GM21367 (cell line): ENCODE results near the gene TEKTIP1.
"Not testable (repeated sequence)": the region's sequence is repeated elsewhere in the genome, so short reads cannot be mapped to it uniquely, and the experiment has no call there.

Experiments used
- ATAC-seq: cut with Tn5 transposase; IDR thresholded peaks from one replicate; pipeline ENCODE4 v1.9.1; 2021; ENCODE audit not compliant: unreplicated experiment

The TEKTIP1 gene

DNA sequence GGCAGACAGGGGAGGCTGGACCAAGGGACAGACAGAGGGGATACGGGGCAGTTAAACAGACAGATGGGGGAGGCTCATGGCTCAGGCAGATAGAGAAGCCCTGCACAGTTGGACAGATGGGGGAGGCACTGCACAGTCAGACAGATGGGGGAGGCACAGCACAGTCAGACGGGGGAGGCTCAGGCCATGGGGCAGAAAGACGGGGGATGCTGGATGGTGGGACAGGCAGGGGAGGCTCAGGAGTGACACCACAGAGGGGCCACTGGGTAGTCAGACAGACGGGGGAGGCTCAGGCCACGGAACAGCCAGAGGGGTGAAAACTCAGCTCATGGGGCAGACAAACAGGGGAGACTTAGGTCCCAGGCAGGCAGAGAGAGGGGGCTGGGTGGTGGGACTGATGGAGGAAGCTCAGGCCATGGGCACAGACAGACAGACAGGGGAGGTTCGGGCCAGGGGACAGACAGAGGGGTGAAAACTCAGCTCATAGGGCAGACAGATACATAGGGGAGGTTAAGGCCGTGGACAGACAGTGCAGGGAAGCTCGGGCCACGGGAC is 17.5 kb downstream of the TEKTIP1 start:
- ATAC-seq, result no peak

DNA sequence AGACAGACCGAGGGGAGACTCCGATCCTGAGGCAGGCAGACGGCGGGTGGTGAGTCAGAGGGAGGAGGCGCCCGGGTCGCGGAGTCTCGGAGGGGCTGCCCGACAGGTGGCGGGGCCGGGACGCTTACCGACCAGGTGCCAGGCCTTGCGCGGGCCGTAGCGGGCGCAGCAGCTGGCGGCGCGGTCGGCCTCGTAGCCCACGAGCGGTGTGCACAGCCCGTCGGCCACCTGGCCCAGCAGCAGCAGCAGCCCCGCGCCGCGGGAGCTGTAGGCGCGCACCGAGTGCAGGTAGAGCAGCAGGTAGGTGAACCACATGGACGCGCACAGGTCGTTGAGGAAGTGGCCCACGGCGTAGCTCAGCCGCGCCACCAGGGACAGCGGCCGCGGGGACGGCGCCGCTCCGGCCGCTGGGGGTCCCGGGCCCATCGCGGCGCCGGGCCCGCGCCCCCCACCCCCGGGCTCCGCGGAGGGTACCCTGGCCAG is 18.0 kb downstream of the TEKTIP1 start:
- ATAC-seq, result peak; percentile 17

DNA sequence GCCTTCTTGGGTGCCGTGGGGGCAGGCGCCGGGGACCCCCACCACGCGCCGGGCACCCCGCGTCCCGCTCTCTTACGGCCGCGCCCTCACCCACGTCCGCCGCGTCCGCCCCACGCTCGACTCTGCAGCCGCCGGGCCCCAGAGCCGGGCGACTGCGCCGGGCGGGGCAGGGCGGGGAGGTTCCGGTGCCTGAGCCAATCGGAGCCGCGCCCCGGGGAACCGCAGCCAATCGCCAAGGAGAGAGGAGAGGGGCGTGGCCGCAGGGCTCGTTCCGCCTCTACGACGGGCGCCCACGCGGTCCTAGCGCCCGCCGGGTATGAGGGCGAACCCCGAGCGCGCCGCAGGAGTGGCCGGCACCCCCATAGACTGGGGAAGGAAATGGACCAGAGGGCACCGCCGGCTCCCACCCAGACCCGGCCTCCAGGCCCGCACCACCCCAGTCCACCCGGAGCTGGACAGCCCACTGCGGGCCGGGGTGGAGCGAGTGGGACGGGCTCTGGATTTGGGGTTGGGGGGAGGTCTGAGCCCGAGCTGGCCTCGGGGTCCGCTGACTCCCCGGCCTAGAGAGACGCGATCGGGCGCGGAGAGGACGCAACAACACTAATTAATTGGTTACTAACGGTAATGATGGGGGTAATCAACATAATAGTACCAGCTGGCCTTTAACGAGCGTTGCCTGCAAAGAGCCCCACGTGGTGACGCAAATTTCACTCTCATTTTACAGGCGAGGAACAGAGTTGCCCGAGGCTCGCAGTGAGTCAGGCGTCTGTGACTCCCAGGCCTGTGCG is 18.7 kb downstream of the TEKTIP1 start, which contains the start of gene MFSD12:
MFSD12 (minus strand) TSS at position 126 of the 788 bp plus-strand sequence. CDS start 183 bp downstream, outside the sequence.
- peak; percentile 69 for ATAC-seq

DNA sequence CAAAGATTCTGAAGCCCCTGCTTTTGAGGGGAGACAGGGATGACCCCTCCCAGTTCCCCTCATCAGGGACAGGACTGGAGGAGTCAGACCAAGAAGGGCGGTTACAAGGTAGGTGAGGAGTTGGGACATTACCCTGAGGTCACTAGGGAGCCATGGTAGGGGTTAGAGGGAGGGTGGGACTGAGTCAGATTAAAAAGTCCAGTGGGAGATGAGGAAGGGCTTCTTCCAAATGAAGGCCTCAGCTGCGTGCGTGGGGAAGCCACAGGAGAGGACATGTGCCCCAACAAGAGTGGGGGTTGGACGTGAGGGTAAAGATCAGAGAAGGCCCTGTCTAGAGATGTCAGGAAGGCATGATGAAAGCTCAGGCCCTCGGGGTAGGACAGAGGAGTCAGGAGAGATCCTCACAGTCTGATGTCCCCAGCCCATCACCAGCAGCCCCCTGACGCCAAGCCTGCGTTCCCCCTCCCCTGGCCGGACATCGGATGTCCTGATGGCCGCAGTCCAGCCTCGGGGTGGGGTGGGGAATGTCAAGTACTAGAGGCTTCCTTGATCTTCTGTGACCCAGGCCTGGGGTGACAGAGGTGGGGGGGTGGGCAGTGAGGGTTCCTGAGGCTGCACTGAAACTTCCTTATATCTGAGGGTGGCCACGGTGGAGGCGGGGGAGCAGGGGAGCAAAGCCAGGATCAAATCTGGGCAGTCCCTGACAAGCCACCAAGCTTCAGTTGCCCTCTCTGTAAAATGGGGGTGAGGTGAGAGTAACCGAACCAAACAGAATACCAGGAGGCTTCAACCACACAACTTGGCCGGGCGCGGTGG is 24.9 kb downstream of the TEKTIP1 start:
- no peak for ATAC-seq

DNA sequence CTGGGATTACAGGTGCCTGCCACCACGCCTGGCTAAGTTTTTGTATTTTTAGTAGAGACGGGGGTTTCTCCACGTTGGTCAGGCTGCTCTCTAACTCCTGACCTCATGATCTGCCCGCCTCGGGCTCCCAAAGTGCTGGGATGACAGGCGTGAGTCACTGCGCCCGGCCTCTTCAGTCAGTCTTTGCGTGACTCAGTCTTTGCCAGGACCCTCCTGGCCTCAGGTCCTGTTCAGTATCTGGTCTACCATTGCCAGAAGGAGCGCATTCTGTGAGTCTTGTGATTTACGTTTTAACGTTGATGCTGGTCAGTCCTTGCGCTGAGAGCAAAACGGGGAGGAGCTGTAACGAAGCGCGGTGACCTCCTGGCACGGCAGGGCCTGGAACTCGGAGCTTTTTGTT is 26.2 kb downstream of the TEKTIP1 start:
- ATAC-seq, result no peak

DNA sequence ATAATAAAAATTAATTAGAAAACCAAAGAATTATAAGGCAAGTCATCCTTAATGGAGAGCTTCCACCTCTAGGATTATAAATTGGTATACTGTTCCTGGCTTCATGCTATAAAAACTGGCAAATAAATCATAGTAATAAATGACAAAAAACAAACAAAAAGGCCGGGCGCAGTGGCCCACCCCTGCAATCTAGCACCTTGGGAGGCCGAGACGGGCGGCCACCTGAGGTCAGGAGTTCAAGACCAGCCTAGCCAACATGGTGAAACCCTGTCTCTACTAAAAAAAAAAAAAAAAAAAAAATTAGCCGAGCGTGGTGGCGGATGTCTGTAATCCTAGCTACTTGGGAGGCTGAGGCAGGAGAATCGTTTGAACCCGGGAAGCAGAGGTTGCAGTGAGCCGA is 31.1 kb downstream of the TEKTIP1 start:
- ATAC-seq, result not testable (repeated sequence)

DNA sequence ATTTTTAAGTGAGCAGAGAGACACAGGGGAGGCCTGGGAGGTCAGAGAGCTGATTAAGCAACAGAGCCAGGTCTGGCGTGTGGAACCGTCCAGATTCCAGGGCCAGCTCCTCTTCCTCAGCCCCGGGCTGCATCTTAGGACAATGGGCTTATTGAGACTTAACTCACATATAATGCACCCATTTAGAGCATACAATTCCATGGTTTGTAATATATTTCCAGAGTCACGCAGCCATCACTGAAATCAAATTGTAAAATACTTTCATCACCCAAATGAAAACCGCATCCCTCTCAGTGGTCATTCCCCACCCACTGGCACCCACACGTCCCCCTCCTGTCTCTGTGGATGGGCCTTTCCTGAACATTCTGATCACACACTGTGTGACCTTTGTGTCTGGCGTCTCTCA is 31.6 kb downstream of the TEKTIP1 start:
- ATAC-seq, result no peak

DNA sequence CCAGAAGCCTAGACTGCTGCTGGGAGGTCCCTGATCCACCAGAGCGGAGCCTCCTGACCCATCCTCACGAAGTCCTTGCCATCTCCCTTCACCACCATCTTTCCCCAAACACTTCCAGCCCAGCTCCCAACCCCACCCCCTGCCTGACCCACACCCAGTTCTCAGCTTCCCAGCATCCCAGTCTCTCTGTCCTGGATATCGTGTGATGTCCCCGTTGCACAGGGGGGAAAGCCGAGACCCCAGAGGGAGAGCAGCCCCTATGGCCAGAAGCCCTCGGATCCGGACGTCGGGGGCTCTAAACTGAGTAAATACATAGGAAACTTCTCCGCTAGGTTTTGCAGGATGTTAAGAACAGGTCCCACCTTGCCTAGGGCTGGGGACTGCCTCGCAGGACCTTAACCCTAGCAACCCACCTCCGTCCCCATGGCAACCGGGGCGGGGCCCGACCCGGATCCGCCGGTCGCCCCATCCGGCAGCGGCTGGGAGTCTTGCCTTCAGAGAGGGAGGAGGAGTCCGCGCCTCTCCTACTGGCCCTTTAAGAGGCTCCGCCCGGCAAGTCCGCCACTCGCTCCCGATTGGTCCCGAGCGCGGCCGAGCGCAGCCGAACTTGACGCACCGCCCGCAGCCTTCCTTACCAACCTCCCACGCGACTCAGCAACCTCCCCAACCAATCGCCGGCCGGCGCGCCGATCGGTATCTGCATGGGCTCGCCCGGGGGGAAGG is 33.3 kb downstream of the TEKTIP1 start:
- peak; percentile 79 for ATAC-seq

DNA sequence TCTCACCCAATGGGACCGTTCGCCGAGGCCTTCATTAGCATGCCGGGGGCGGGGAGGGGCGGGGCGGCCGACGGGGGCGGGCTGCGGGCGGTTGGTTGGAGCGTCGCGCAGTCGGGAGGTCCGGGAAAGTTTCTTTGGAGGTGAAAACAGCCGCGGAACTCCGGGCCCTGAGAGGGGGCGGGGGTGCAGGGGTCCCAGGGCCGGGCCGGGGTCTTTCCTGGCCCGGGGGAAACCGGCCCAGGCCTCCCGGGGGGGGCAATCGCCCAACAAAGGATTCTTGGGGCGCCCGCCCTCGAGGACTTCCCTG is 33.8 kb downstream of the TEKTIP1 start, which contains the start of gene HMG20B:
HMG20B (plus strand) TSS at position 90 of the 307 bp plus-strand sequence. CDS start 366 bp downstream, outside the sequence.
- no peak for ATAC-seq

DNA sequence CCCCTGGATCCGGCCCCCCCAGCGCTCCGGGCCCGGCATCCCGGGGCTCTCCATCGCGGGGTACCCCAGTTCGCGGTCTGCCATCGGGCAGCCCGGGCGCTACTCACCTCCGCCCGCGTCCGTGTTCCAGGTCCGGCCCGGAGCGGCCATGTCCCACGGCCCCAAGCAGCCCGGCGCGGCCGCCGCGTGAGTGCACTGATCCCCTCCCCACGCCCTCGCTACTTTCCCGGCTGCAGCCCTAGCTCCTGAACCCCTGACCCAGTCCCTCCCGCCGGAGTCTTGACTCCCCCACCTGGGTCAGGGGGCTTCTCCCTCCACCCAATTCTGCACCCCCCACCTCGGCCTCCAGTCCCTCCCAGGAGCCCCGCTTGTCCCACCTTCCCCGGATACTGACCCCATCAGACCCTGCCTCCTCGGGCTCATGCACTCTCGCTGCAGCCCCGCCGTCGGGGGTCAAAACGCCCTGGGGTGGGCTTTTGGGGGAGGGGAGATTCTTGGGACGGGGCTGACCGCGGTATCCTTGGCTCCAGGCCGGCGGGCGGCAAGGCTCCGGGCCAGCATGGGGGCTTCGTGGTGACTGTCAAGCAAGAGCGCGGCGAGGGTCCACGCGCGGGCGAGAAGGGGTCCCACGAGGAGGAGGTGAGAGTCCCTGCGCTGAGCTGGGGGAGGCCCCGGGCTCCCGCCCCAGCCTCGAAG is 34.3 kb downstream of the TEKTIP1 start:
- ATAC-seq, result peak; percentile 4

DNA sequence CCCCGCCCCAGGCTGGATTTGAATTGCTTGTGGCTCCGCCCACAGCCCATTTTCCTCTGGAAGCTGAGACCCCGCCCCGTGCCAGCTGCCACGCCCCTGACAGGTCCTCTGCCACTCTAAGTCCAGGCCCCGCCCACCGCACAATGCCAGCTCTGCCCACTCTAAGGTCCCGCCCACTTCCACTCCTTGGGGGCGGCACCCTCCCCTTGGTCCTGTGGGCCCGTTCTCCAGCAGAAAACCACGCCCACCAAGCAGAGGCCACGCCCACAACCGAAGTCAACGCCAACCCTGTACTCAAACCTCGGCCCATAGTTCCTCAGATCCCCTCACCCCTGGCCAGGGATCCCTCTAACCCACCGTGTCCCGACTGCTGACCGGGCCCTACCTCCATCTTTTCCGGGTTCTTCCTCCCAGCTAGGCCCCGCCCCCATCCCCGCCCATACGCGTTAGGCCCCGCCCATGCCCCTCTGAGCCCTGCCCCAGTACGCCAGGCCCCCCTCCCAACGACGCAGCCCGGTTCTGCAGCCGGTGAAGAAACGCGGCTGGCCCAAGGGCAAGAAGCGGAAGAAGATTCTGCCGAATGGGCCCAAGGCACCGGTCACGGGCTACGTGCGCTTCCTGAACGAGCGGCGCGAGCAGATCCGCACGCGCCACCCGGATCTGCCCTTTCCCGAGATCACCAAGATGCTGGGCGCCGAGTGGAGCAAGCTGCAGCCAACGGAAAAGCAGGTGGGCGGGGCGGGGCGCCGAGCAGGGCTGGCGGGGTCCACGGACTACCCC is 35.1 kb downstream of the TEKTIP1 start:
- no peak for ATAC-seq

DNA sequence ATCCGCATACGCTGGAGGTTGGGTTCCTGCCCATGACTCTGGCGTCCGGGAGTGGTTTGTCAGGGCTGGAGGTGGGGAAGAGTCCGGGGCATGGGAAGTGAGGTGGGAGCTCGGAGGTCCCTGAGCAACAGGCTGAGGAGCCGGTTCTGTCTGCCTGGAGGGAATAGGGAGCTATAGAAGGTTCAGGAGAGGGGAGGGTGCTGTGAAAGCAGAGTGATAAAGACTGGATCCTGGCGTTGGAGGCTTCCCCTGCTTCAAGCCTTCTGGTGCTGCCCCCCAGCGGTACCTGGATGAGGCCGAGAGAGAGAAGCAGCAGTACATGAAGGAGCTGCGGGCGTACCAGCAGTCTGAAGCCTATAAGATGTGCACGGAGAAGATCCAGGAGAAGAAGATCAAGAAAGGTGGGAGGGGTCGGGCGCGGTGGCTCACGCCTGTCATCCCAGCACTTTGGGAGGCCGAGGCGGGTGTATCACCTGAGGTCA is 36.3 kb downstream of the TEKTIP1 start:
- ATAC-seq, result no peak

DNA sequence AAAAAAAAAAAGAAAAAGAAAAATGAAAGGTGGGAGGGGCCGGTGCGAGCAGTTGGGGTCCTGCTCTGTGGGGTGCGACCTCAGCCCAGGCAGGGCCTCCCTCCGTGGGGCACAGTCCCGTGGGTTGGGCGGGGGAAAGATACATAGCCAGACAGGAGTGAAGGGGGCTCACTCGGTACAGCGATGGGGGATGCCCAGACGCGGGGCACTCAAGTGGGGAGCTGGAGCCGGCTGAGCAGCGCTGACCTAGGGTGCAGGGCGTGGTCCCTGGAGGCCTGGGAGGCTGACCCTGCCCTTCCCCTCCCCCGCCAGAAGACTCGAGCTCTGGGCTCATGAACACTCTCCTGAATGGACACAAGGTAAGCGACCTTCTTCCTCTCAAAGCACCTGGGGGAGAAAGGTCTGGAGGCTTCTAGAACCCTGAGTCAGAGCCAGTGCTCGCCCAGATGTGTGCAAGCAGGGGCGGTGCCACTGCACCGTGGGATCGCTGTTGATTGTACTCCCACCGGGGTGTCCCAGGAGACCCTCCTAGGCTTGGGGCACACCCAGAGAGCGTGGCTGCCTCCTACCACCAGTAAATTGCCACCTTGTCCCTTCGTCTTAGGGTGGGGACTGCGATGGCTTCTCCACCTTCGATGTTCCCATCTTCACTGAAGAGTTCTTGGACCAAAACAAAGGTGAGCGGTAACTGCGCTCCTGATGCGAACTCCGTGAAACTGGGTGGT is 37.1 kb downstream of the TEKTIP1 start:
- no peak for ATAC-seq

DNA sequence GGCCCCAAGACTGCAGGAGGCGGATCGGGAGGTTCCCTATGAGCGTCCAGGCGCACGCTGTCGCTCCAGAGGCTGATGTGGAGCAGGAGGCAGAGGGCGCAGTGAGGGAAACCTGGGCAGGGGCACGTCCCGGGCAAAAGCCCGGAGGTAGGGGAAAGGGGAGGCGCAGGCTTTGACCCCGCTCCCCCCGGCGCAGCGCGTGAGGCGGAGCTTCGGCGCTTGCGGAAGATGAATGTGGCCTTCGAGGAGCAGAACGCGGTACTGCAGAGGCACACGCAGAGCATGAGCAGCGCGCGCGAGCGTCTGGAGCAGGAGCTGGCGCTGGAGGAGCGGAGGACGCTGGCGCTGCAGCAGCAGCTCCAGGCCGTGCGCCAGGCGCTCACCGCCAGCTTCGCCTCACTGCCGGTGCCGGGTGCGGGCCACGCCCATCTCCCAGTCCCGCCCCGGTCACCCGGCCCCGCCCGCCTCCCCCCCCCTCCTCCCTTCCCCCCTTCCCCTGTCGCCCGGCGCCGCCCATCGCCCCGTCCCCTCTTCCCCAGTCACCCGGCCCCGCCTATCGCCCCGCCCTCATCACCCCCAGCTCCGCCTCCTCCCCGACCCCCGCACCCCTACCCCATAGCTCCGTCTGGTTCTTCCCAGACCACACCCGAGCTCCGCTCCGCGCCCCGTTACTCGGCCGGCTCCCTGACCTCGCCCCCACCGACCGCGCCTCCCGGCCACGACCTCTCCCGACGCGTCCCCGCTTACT is 37.9 kb downstream of the TEKTIP1 start:
- no peak for ATAC-seq

DNA sequence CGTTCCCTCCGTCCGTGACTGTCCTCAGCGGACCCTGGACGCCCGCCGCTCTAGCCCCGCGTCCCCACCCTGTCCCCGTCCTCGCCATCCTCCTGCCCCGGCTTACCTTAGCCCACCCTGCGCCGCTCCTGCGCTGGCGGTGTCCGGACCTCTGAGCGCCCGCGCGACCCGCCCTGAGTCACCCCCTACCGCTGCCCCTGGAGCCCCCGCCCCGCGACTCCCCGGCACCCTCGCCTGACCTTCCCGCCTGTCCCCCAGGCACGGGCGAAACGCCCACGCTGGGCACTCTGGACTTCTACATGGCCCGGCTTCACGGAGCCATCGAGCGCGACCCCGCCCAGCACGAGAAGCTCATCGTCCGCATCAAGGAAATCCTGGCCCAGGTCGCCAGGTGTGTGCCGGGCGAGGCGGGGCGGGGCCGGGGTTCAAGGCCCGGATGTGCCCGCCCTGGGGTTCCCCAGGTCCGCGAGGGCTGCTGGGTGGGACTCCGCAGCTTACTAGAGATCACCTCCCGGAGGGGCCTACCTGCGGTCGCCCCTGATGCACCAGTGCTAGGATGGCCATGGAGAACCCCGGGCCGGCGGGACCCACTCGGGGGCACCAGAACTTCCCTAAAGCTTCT is 38.9 kb downstream of the TEKTIP1 start:
- ATAC-seq, result no peak

DNA sequence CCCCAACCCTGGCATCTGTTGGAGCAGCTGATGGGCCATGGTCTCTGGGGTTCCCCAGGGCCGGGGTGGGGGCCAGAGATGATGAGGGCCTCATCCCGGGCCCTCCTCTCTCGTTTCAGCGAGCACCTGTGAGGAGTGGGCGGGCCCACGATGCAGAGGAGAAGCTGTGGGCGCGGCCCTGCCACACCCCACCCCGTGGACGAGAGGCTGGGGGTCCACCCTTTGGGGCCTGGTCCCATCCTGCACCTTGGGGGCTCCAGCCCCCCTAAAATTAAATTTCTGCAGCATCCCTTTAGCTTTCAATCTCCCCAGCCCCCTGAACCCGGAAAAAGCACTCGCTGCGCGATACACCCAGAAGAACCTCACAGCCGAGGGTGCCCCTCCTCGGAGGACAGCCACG is 39.4 kb downstream of the TEKTIP1 start:
- ATAC-seq, result no peak

DNA sequence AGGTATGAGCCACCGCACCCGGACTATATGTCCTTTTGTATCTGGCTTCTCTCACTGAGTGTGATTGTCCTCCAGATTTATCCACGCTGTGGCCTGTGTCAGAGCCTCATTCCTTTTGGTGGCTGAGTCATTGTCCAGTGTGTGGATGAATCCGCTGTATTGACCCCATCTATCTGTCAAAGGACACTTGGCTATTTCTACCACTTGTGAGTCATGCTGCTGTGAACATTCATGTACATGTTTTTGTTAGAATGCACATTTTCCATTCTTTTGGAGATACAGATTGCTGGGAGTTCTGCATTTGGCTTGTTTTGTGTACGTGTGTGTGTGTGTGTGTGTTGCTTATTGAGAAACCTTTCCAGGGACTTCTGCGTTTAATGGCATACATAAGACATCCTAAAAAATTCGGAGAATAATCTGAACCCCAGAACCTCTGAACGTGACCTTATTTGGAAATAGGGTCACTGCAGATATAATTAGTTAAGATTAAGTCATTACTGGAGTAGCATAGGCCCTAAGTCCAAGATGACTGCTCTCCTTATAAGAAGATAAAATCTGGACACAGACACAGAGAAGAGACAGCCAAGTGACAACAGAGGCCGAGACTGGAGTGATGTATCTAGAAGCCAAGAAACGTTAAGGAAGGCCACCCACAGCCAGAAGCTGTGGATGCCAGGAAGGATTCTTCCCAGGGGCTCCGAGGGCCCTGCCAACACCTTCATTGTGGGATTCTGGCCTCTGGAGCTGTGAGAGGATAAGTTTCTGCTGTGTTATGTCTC is 41.4 kb downstream of the TEKTIP1 start:
- no peak for ATAC-seq
